Endodermal cell (in vitro differentiated cells): ENCODE data around the gene DZIP1. TPM values are rescaled to one million over a fixed set of nuclear protein-coding genes. Genes with fewer than 3 reads are reported as not detected.

Experiments used
- DNase-seq: peaks from one replicate; pipeline ENCODE4 v3.0.0-alpha.2; 2017
- H3K27ac ChIP-seq: 2 replicates; pipeline ENCODE4 v1.5.1; 2013; ENCODE audit warnings: mild to moderate bottlenecking, low read depth, low read length, moderate library complexity
- H3K27me3 ChIP-seq: 2 replicates; pipeline ENCODE4 v1.6.1; 2013; ENCODE audit warnings: mild to moderate bottlenecking, low read length, moderate library complexity; ENCODE audit not compliant: insufficient read depth, control insufficient read depth, poor library complexity, severe bottlenecking
- H3K36me3 ChIP-seq: 2 replicates; pipeline ENCODE4 v1.7.0; 2013; ENCODE audit warnings: mild to moderate bottlenecking, low read length, moderate library complexity; ENCODE audit not compliant: control insufficient read depth, insufficient read depth
- H3K4me1 ChIP-seq: one replicate; pipeline ENCODE4 v1.7.0; 2013; ENCODE audit warnings: low read length; ENCODE audit not compliant: control insufficient read depth, insufficient read depth
- H3K4me3 ChIP-seq: 2 replicates; pipeline ENCODE4 v1.5.1; 2013; ENCODE audit warnings: mild to moderate bottlenecking, low read length, moderate library complexity
- H3K9ac ChIP-seq: 2 replicates; pipeline ENCODE4 v1.6.1; 2013; ENCODE audit warnings: mild to moderate bottlenecking, low read length, moderate library complexity; ENCODE audit not compliant: poor library complexity, severe bottlenecking; ENCODE audit errors: extremely low read depth
- H3K9me3 ChIP-seq: 2 replicates; pipeline ENCODE4 v1.6.1; 2013; ENCODE audit warnings: mild to moderate bottlenecking, low read length, moderate library complexity; ENCODE audit not compliant: control insufficient read depth
- H3K27ac Mint-ChIP-seq: 2 replicates; pipeline ENCODE4 v1.8.0; 2020; ENCODE audit warnings: mixed read lengths
- H3K27me3 Mint-ChIP-seq: 2 replicates; pipeline ENCODE4 v1.8.0; 2021; ENCODE audit warnings: mild to moderate bottlenecking, mixed read lengths; ENCODE audit not compliant: insufficient read depth
- H3K36me3 Mint-ChIP-seq: 2 replicates; pipeline ENCODE4 v1.8.0; 2020; ENCODE audit warnings: low read depth, mixed read lengths
- H3K4me1 Mint-ChIP-seq: 2 replicates; pipeline ENCODE4 v1.8.0; 2020; ENCODE audit warnings: mixed read lengths
- H3K4me3 Mint-ChIP-seq: 2 replicates; pipeline ENCODE4 v1.8.0; 2020; ENCODE audit warnings: mild to moderate bottlenecking, moderate library complexity, mixed read lengths
- H3K9me3 Mint-ChIP-seq: 2 replicates; pipeline ENCODE4 v1.8.0; 2020; ENCODE audit warnings: mild to moderate bottlenecking, mixed read lengths
- CTCF ChIP-seq: fragments of 200-600 bp; sonication (generic); conservative IDR thresholded peaks from 2 replicates; pipeline ENCODE4 v1.5.0; 2021; ENCODE audit warnings: antibody characterized with exemption, mild to moderate bottlenecking
- WGBS, 2 experiments: methylation state at CpG; one replicate each; pipeline versions ENCODE4 v1.1.5 to v1.1.7; 2013; ENCODE audit warnings: missing lambda C conversion rate in 2 of 2, mixed read lengths in 1 of 2; ENCODE audit not compliant: insufficient coverage in 1 of 2, insufficient read length in 1 of 2; 5-methylcytosine and 5-hydroxymethylcytosine counted together
- total RNA-seq, 2 donors: library from RNA; stranded (reverse); fragmentation: NEBNext Ultra II Directional in 1 of 2; extraction: Animal tissue kit (Norgen Biotek cat#: 25700) in 1 of 2; gene quantifications; 2 replicates in 1 of 2; 3 replicates in 1 of 2; pipeline ENCODE4 v1.2.1, GENCODE V29; 2021

DZIP1 gene
- total RNA-seq, 2 donors from 2014 or later: 36.2 to 59.9 TPM

- WGBS, 2 experiments: 100% methylated on average over 1 of the region's 1 CpG; no CpG with 5 or more reads in 1 of the 2 experiments
- no peak overlapping the region for H3K27ac ChIP-seq
- H3K4me1 ChIP-seq: no peaks in the 10 kb centered on the region
- no peaks in the 10 kb centered on the region for H3K4me1 Mint-ChIP-seq
- H3K36me3 Mint-ChIP-seq: no peaks in the 10 kb centered on the region
- no peak overlapping the region for H3K9ac ChIP-seq
- H3K27me3 ChIP-seq: no peaks in the 10 kb centered on the region
- no peaks in the 10 kb centered on the region for H3K36me3 ChIP-seq
- H3K27me3 Mint-ChIP-seq: peaks cover 4% of the 10 kb centered on the region
- no peak for TF ChIP-seq CTCF
- no peak overlapping the region for H3K27ac Mint-ChIP-seq
- peaks cover 37% of the 10 kb centered on the region for H3K9me3 Mint-ChIP-seq
- no peak overlapping the region for H3K4me3 ChIP-seq
- no peak overlapping the region for H3K4me3 Mint-ChIP-seq
- DNase-seq: no peak
- peaks cover 35% of the 10 kb centered on the region for H3K9me3 ChIP-seq
Observed at GRCh38 chr13:95652244-95652764, 7.8 kb upstream of the DZIP1 start.

GRCh38 chr13:95650696-95651095 is 6.2 kb upstream of the DZIP1 start:
- DNase-seq: no peak
- no peaks in the 10 kb centered on the region for H3K36me3 Mint-ChIP-seq
- peaks cover 35% of the 10 kb centered on the region for H3K9me3 ChIP-seq
- no peak for TF ChIP-seq CTCF
- no peaks in the 10 kb centered on the region for H3K27me3 ChIP-seq
- H3K27me3 Mint-ChIP-seq: peaks cover 4% of the 10 kb centered on the region
- H3K9ac ChIP-seq: no peak overlapping the region
- H3K27ac Mint-ChIP-seq: no peak overlapping the region
- H3K36me3 ChIP-seq: no peaks in the 10 kb centered on the region
- H3K27ac ChIP-seq: no peak overlapping the region
- peaks cover 37% of the 10 kb centered on the region for H3K9me3 Mint-ChIP-seq
- 94 to 100% methylated on average over 1 to 5 of the region's 5 CpGs for WGBS, 2 experiments
- H3K4me3 Mint-ChIP-seq: no peak overlapping the region
- H3K4me1 Mint-ChIP-seq: no peaks in the 10 kb centered on the region
- H3K4me1 ChIP-seq: no peaks in the 10 kb centered on the region
- H3K4me3 ChIP-seq: no peak overlapping the region

GRCh38 chr13:95647321-95647720 is 2.8 kb upstream of the DZIP1 start:
- H3K4me1 ChIP-seq: no peaks in the 10 kb centered on the region
- no peaks in the 10 kb centered on the region for H3K36me3 Mint-ChIP-seq
- H3K27me3 ChIP-seq: no peaks in the 10 kb centered on the region
- 94 to 100% methylated on average over 3 to 6 of the region's 6 CpGs for WGBS, 2 experiments
- peaks cover 6% of the 10 kb centered on the region for H3K4me1 Mint-ChIP-seq
- peaks cover 29% of the 10 kb centered on the region for H3K9me3 ChIP-seq
- TF ChIP-seq CTCF: no peak
- H3K27ac Mint-ChIP-seq: no peak overlapping the region
- H3K36me3 ChIP-seq: no peaks in the 10 kb centered on the region
- H3K27ac ChIP-seq: no peak overlapping the region
- H3K4me3 Mint-ChIP-seq: no peak overlapping the region
- H3K9ac ChIP-seq: no peak overlapping the region
- H3K27me3 Mint-ChIP-seq: peaks cover 6% of the 10 kb centered on the region
- no peak overlapping the region for H3K4me3 ChIP-seq
- DNase-seq: no peak
- peaks cover 30% of the 10 kb centered on the region for H3K9me3 Mint-ChIP-seq
